ENCODE results near the gene MFSD12.
"Not testable (repeated sequence)": the region's sequence is repeated elsewhere in the genome, so short reads cannot be mapped to it uniquely, and the experiment has no call there.

Gene MFSD12

GRCh38 chr19:3584036-3584802 lies 26.8 kb upstream of the MFSD12 start:
- DNase-seq: not testable (repeated sequence)

- DNase-seq: not testable (repeated sequence)
These were observed 24.4 kb upstream of the MFSD12 start for GRCh38 chr19:3581792-3582191.

GRCh38 chr19:3580156-3580934 lies 23.0 kb upstream of the MFSD12 start:
- DNase-seq: peak; percentile 17

GRCh38 chr19:3578390-3578789 lies 21.0 kb upstream of the MFSD12 start:
- DNase-seq: no peak

- no peak for DNase-seq
These were observed 20.4 kb upstream of the MFSD12 start for GRCh38 chr19:3577723-3578344.

- DNase-seq: no peak
These were observed 19.5 kb upstream of the MFSD12 start for GRCh38 chr19:3576696-3577443.

GRCh38 chr19:3575949-3576673 lies 18.7 kb upstream of the MFSD12 start:
- DNase-seq: no peak

- peak; percentile 41 for DNase-seq
These were observed 17.9 kb upstream of the MFSD12 start for GRCh38 chr19:3575260-3575741.

GRCh38 chr19:3573858-3574637 lies 16.7 kb upstream of the MFSD12 start:
- DNase-seq: peak; percentile 96

- peak; percentile 18 for DNase-seq
These were observed 15.9 kb upstream of the MFSD12 start for GRCh38 chr19:3573162-3573857.

- no peak for DNase-seq
These were observed 15.4 kb upstream of the MFSD12 start, which contains the start of gene HMG20B for GRCh38 chr19:3572855-3573161. Gene HMG20B (plus strand): TSS chr19:3572944. CDS start chr19:3573310, 366 bp downstream.

GRCh38 chr19:3572132-3572854 lies 14.9 kb upstream of the MFSD12 start:
- DNase-seq: peak; percentile 98

GRCh38 chr19:3570606-3571011 lies 13.2 kb upstream of the MFSD12 start:
- DNase-seq: no peak

- not testable (repeated sequence) for DNase-seq
These were observed 12.7 kb upstream of the MFSD12 start for GRCh38 chr19:3570042-3570441.

GRCh38 chr19:3565139-3565538 lies 7.8 kb upstream of the MFSD12 start:
- no peak for DNase-seq

GRCh38 chr19:3563709-3564524 lies 6.5 kb upstream of the MFSD12 start:
- DNase-seq: no peak

GRCh38 chr19:3556978-3557460 lies 367 bp downstream of the MFSD12 start:
- DNase-seq: peak; percentile 31

- DNase-seq: peak; percentile 22
These were observed 886 bp downstream of the MFSD12 start for GRCh38 chr19:3556423-3556977.

Measured in OCI-M1 (cell line).